Natural killer cell (primary cell): ENCODE measurements around the gene CD151. TPM values are rescaled to one million over a fixed set of nuclear protein-coding genes. Genes with fewer than 3 reads are reported as not detected.
A peak's percentile ranks its signal among the peaks of the same experiment; 100 is the strongest.

Experiments
- ATAC-seq, 3 donors: fragments of 150-1000 bp in 2 of 3; fragments of 200-7000 bp in 1 of 3; cut with Tn5 transposase; 1 replicate in 1 of 3; 2 replicates in 2 of 3; pipeline ENCODE4 v1.10.0; 2021; ENCODE audit warnings: mild to moderate bottlenecking in 2 of 3, moderate library complexity in 2 of 3
- DNase-seq, 2 donors: peaks; one replicate each; pipeline versions ENCODE4 v3.0.0 to v3.0.0-alpha.2; 2013 to 2021; ENCODE audit warnings: mixed read lengths in 1 of 2
- H3K27ac ChIP-seq: one replicate; pipeline ENCODE4 v1.5.1; 2013; ENCODE audit warnings: mild to moderate bottlenecking, low read length
- H3K27me3 ChIP-seq: one replicate; pipeline ENCODE4 v1.6.1; 2013; ENCODE audit warnings: low read length; ENCODE audit not compliant: control insufficient read depth, insufficient read depth
- H3K36me3 ChIP-seq: one replicate; pipeline ENCODE4 v1.6.1; 2013; ENCODE audit warnings: low read length; ENCODE audit not compliant: control insufficient read depth, insufficient read depth
- H3K4me1 ChIP-seq: one replicate; pipeline ENCODE4 v1.6.1; 2013; ENCODE audit warnings: low read length; ENCODE audit not compliant: control insufficient read depth, insufficient read depth
- H3K4me3 ChIP-seq: one replicate; pipeline ENCODE4 v1.5.1; 2013; ENCODE audit warnings: low read length
- H3K9me3 ChIP-seq: one replicate; pipeline ENCODE4 v1.6.1; 2013; ENCODE audit warnings: low read length; ENCODE audit not compliant: control insufficient read depth, insufficient read depth
- H3K27ac Mint-ChIP-seq, 2 donors: one replicate each; pipeline ENCODE4 v1.8.0; 2022; ENCODE audit warnings: mild to moderate bottlenecking in 2 of 2, mixed read lengths in 2 of 2, moderate library complexity in 1 of 2
- H3K27me3 Mint-ChIP-seq, 2 donors: one replicate each; pipeline ENCODE4 v1.8.0; 2022; ENCODE audit warnings: low read depth in 2 of 2, mixed read lengths in 2 of 2
- H3K36me3 Mint-ChIP-seq: one replicate; pipeline ENCODE4 v1.8.0; 2022; ENCODE audit warnings: mixed read lengths
- H3K4me1 Mint-ChIP-seq, 2 donors: one replicate each; pipeline ENCODE4 v1.8.0; 2022; ENCODE audit warnings: mixed read lengths in 2 of 2
- H3K4me3 Mint-ChIP-seq: one replicate; pipeline ENCODE4 v1.8.0; 2022; ENCODE audit warnings: mild to moderate bottlenecking, moderate library complexity, mixed read lengths
- H3K9me3 Mint-ChIP-seq, 2 donors: one replicate each; pipeline ENCODE4 v1.8.0; 2022; ENCODE audit warnings: mixed read lengths in 2 of 2
- WGBS: methylation state at CpG from one replicate; pipeline ENCODE4 v1.1.7; 2013; ENCODE audit warnings: missing lambda C conversion rate; ENCODE audit not compliant: insufficient coverage; 5-methylcytosine and 5-hydroxymethylcytosine counted together
- intact Hi-C: fragments of 100-400 bp; cut with micrococcal nuclease; formaldehyde crosslinking; loops from one replicate; pipeline ENCODE4 v1.14.2; 2022
- total RNA-seq, 4 donors: library from RNA; stranded (reverse); fragments of 120-200 nt in 1 of 4; gene quantifications; one replicate each; pipeline versions ENCODE4 v1.2.3 to v1.2.4, GENCODE V29; 2013 to 2022
- TF ChIP-seq, protein P1 (sequence below): fragments of 200-600 bp; IDR thresholded peaks from one replicate; pipeline ENCODE4 v1.8.0; 2022; ENCODE audit warnings: antibody characterized with exemption

CD151 gene
- total RNA-seq, 3 donors from 2014 or later (not counting 1 experiment from before 2014, with no cell fraction given) = 40.9 to 68.3 (median 52.9) TPM

- peak overlapping the region; percentile 81 for H3K4me3 Mint-ChIP-seq
Observed at GRCh38 chr11:831118-831864, 1.5 kb upstream of the CD151 start.

GRCh38 chr11:831961-832528, 707 bp upstream of the CD151 start:
- H3K36me3 ChIP-seq = no peaks in the 10 kb centered on the region
- H3K4me1 ChIP-seq = peaks cover 81% of the 10 kb centered on the region
- Mint-ChIP-seq H3K9me3 (no peaks in the 10 kb centered on the region), H3K4me1 (peaks cover 0 to 38% of the 10 kb centered on the region in 2 donors), H3K27ac (no peak overlapping the region), H3K36me3 (no peaks in the 10 kb centered on the region), H3K27me3 (peaks cover 8 to 35% of the 10 kb centered on the region in 2 donors), H3K4me3 (peak overlapping the region; percentile 81)
- no peak overlapping the region for H3K4me3 ChIP-seq
- intact Hi-C loops = no loop called here
- no peaks in the 10 kb centered on the region for H3K9me3 ChIP-seq
- ATAC-seq (no peak), DNase-seq (no peak)
- WGBS = 80% methylated on average over 20 of the region's 23 CpGs
- H3K27ac ChIP-seq = no peak overlapping the region
- TF ChIP-seq, protein P1, sequence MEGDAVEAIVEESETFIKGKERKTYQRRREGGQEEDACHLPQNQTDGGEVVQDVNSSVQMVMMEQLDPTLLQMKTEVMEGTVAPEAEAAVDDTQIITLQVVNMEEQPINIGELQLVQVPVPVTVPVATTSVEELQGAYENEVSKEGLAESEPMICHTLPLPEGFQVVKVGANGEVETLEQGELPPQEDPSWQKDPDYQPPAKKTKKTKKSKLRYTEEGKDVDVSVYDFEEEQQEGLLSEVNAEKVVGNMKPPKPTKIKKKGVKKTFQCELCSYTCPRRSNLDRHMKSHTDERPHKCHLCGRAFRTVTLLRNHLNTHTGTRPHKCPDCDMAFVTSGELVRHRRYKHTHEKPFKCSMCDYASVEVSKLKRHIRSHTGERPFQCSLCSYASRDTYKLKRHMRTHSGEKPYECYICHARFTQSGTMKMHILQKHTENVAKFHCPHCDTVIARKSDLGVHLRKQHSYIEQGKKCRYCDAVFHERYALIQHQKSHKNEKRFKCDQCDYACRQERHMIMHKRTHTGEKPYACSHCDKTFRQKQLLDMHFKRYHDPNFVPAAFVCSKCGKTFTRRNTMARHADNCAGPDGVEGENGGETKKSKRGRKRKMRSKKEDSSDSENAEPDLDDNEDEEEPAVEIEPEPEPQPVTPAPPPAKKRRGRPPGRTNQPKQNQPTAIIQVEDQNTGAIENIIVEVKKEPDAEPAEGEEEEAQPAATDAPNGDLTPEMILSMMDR = no peak
- peaks cover 19% of the 10 kb centered on the region for H3K27me3 ChIP-seq

More at GRCh38 chr11:831118-831864, 1.5 kb upstream of the CD151 start:
- Mint-ChIP-seq H3K9me3 (no peaks in the 10 kb centered on the region), H3K27me3 (peaks cover 8 to 35% of the 10 kb centered on the region in 2 donors), H3K36me3 (no peaks in the 10 kb centered on the region), H3K27ac (no peak overlapping the region), H3K4me1 (peaks cover 0 to 37% of the 10 kb centered on the region in 2 donors)
- no peak for ATAC-seq
- intact Hi-C loops = no loop called here
- DNase-seq = peak in 1 of 2 donors; percentile 23
- TF ChIP-seq, protein P1 = no peak
- Histone ChIP-seq H3K4me1 (peaks cover 80% of the 10 kb centered on the region), H3K9me3 (no peaks in the 10 kb centered on the region), H3K27me3 (peaks cover 19% of the 10 kb centered on the region), H3K27ac (no peak overlapping the region), H3K36me3 (no peaks in the 10 kb centered on the region), H3K4me3 (no peak overlapping the region)
- WGBS = 73% methylated on average over 31 of the region's 31 CpGs

- Mint-ChIP-seq H3K36me3 (no peaks in the 10 kb centered on the region), H3K4me1 (peaks cover 7 to 40% of the 10 kb centered on the region in 2 donors), H3K27me3 (peaks cover 8 to 27% of the 10 kb centered on the region in 2 donors), H3K9me3 (no peaks in the 10 kb centered on the region), H3K4me3 (peak overlapping the region; percentile 62), H3K27ac (peak overlapping the region in 1 of 2 donors; percentile 48)
- TF ChIP-seq, protein P1 = no peak
- DNase-seq = peak in 1 of 2 donors; percentile 62
- peak; percentile 40 to 60 (median 48) for ATAC-seq
- Histone ChIP-seq H3K36me3 (peaks cover under 1% of the 10 kb centered on the region), H3K9me3 (no peaks in the 10 kb centered on the region), H3K27me3 (peaks cover 17% of the 10 kb centered on the region), H3K4me1 (peaks cover 83% of the 10 kb centered on the region), H3K27ac (no peak overlapping the region), H3K4me3 (peak overlapping the region; percentile 23)
- intact Hi-C loops = no loop called here
- 2% methylated on average over 55 of the region's 55 CpGs for WGBS
Observed at GRCh38 chr11:833114-833791, 501 bp downstream of the CD151 start.
